ENCODE measurements around the gene SYT8.
"Not testable (repeated sequence)": the region's sequence is repeated elsewhere in the genome, so short reads cannot be mapped to it uniquely, and the experiment has no call there.

SYT8 gene, protein sequence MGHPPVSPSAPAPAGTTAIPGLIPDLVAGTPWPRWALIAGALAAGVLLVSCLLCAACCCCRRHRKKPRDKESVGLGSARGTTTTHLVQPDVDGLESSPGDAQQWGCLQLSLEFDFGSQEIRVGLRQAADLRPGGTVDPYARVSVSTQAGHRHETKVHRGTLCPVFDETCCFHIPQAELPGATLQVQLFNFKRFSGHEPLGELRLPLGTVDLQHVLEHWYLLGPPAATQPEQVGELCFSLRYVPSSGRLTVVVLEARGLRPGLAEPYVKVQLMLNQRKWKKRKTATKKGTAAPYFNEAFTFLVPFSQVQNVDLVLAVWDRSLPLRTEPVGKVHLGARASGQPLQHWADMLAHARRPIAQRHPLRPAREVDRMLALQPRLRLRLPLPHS

DNA sequence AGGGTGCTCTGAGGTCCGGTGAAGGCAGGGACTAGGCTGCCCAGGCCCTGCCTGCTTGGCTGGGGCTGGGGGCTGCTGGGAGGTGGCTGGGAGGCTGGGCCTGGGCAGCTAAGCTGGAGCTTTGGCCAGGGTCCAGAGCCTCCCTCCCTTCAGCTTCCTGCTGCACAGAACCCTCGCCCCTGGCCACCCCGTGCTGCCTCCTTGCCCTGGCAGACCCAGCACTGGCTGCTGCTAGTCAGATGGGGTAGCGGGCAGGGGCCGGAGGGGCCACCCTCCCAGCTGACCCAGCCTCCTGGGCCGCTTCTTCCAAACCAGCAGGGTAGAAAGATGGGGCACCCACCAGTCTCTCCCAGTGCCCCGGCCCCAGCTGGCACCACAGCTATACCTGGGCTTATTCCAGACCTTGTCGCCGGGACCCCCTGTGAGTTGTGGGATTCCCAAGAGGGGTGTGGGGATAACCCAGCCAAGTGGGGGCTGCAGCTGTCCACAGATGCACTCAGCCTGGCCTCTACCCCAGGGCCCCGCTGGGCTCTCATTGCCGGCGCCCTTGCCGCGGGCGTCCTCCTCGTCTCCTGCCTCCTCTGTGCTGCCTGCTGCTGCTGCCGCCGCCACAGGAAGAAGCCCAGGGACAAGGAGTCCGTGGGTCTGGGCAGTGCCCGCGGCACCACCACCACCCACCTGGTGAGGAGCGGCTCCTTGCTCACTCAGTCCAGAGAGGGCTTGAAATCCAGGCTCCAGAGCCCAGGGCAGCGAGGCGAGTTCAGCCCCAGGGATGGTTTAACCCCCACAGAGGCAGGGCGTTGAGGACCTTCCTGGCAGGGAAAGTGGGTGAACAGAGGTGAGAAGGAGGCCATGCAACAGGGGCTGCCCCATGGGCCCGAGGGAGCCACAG lies at the start of gene SYT8:
Gene SYT8 (plus strand): TSS at position 212 of the 892 bp plus-strand sequence. CDS start 116 bp downstream, at position 328.
- DNase-seq, result no peak

DNA sequence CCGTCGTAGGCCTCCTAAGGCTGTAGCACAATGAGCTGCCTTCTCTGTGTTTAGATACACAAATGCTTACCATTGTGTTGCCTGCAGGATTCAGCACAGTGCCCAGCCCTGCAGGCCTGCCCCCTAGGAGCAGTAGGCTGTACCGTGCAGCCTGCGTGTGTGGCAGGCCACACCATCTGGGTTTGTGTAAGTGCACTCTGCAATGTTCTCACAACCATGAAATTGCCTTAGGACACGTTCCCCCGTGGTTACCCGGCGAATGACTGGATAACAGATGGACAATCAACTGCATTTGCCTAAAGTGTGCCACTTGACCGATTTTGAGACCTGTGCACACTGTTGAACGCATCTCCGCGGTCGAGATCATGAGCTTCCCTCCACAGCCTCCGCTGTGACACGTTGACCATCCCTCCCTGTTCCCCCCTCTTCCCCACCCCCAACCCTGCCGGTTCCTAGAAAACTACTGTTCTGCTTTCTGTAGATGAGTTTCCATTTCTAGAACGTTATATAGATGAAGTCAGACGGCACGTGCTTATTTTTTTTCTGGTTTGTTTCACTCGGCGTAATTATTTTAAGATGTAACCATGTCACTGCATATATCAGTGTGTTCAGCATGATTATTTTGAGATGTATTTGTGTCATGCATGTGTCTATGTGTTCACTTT lies 48.9 kb upstream of the SYT8 start:
- no peak for DNase-seq

DNA sequence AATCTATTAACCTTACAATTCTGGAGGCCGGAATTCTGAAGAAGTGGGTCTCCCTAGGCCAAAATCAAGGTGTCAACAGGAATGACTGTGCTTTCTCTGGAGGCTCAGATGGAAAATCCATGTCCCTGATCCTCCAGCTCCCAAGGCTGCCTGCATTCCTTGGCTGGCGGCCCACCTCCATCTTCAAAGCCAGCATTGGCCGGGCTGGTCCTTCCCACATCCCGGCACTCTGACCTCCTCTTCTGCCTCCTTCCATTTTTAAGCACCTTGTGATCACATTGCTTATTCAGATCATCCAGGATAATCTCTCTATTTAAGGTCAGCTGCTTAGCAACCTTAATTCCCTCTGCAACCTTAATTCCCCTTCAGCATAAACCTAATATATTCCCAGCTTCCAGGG lies 48.3 kb upstream of the SYT8 start:
- DNase-seq, result no peak

DNA sequence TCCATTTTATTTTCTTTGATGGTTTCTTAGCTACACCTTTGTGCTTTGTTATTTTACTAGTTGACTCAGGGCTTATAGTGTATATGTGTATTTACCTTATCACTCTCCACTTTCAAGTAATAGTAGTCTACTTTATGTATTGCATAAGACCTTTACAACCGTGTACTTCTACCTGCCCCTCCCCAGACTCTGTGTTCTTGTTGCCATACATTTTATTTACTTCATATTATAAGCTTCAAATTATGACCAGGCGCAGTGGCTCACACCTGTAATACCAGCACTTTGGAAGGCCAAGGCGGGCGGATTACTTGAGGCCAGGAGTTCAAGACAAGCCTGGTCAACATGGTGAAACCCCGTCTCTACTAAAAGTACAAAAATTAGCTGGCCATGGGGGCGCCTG lies 42.9 kb upstream of the SYT8 start:
- no peak for DNase-seq

DNA sequence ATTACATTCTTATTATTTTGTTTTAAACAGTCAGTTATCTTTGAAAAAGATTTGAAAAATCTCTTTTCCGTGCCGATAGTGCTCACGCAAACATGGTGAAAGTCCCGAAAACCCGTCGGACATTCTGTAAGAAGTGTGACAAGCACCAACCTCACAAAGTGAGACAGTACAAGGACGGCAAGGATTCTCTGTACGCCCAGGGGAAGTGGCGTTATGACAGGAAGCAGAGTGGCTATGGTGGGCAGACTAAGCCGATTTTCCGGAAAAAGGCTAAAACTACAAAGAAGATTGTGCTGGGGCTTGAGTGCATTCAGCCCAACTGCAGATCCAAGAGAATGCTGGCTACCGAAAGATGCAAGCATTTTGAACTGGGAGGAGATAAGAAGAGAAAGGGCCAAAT lies 42.3 kb upstream of the SYT8 start:
- no peak for DNase-seq

DNA sequence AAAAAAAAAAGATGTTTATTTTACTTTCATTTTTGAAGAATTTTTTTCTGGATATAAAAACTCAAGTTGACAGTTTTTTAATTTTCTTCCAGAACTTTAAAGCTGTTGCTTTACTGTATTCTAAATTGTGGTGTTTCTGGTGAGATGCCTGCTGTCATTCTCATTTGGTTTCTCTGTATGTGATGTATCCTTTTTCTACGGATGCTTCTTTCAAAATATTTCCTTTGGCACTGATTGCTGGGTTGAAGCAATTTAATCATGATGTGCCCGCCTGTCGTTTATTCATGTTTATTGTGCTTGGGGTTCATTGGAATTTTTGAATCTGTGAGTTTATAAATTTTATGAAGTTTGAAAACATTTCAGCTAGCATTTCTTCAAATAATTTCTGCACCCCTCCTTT lies 41.7 kb upstream of the SYT8 start:
- no peak for DNase-seq

DNA sequence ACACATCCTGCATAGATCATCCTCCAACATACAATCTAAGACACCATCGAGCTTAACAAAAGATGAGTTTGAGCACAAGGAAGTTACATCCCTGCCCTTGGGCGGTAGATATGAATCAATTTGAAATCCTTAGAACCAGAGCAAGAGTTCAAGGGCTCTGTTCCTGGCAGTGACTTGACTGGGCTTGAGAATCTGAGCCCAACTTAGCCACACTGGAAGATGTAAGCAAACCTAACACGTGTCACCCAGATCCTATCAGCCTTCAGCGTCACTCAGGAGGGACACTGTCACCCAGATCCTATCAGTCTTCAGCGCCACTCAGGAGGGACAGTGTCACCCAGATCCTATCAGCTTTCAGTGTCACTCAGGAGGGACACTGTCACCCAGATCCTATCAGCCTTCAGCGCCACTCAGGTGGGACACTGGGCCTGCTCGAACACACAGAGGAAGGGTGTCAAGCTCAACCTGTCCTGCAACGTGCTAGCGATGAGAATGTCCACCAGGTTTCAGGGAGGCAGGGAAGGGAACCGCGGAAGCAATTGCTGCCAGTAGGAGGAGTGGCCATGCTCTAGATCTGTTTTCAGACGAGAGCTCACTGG lies 38.3 kb upstream of the SYT8 start:
- DNase-seq, result no peak

DNA sequence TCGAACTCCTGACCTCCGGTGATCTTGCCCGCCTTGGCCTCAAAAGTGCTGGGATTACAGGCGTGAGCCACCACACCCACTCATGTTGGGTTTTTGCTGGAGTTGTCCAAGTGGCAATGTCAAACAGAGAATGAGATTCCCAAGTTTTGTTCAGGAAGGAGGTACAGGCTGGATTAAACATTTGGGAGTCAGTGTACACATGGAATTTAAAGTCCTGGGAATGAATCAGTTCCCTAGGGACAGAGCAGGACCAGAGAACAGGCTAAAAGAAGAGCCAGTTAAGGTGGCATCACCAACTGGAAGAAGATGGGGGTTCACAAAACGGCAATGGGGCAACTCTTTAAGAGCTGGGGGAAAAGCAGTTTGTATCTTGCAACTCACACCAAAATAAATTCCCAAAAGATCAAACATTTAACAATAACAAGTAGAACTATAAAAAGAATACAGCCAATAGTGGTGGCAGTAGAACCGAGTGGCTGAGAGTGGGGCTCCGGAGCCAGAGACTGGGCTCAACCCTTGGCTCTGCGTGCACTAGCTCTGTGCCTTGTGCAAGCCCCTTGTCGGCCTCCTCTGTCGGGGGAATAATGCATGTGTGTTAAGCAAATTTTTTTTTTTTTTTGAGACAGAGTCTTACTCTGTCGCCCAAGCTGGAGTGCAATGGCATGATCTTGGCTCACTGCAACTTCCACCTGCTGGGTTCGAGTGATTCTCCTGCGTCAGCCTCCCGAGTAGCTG lies 37.2 kb upstream of the SYT8 start:
- DNase-seq, result no peak

DNA sequence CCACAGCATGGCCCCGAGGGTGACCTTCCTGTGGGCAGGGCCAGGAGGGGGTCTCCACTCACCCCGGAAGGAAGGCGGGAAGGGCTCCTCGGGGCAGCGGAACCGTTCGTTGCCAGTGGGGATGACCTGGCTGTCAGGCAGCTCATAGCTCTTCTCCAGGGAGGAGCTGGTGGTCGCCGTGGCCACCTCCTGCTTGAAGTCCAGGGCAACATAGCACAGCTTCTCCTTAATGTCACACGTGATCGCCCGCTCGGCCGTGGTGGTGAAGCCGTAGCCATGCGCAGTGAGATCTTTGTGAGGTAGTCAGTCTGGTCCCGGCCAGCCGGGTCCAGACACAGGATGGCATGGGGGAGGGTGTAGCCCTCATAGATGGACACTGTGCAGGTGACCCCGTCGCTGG lies 31.5 kb upstream of the SYT8 start:
- DNase-seq, result no peak

DNA sequence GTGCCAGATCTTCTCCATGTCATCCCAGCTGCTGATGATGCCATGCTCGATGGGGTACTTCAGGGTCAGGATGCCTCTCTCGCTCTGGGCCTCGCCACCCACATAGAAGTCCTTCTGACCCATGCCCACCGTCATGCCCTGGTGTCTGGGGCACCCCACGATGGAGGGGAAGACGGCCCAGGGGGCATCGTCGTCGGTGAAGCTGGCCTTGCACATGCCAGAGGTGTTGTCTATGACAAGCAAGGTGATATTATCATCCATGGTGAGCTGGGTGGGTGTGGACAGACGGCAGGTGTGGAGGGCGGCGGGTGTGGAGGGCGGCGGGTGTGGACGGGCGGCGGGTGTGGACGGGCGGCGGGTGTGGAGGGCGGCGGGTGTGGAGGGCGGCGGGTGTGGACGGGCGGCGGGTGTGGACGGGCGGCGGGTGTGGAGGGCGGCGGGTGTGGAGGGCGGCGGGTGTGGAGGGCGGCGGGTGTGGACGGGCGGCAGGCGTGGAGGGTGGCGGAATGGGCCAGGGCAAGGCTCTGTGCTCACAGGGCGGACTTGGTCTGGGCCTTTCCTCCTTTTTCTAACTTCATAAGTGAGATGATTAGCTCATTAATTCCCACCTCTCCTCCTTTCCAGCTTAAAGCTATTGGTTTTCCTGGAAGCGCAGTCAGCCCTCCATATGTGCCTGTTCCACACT lies 30.8 kb upstream of the SYT8 start:
- DNase-seq, result not testable (repeated sequence)

DNA sequence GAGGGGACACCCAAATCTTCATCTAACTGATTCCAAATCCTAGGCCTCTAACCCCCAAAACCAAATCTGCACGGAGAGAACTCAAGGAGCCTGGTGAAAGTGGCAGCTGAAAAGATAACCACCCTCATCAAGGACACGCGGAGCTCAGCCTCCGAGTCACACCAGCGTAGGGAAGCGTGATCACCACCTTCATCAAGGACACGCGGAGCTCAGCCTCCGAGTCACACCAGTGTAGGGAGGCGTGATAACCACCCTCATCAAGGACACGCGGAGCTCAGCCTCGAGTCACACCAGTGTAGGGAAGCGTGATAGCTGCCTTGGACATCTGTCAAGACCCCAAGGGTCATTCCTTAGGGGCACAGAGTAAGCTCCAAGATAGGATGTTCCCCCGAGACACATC lies 29.3 kb upstream of the SYT8 start:
- DNase-seq, result no peak

DNA sequence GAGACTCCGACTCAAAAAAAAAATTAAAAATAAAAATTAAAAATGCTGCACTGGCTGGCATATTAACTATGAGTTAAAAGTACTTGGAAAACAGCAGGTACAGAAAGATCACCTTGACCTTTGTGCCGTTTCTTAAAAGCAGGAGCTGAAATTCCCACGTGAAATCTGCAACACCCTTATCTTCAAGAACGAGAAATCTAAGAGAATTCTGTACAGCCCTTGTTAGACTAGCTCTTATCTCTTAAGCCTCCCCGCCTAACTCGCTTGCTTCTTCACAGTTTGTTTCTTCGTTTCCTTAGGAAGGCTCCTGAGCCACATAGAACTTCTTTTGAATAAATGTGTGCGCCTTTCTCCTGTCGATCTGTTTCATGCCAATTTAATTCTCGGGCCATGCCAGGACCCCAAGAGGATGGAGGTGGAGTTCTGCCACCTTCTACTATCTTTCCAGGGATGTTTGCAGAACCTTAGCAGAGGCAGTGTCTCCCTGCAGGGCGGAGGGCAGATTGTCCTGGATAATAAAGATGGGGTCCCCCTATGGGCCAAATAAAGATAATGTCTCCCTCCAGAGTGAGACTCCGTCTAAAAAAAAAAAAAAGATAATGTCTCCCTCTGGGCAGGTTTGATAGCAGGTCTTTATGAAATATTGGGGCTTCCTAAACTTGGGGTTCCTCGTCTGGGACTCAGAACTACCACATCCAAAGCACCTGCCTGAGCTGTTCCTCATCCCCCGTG lies 27.4 kb upstream of the SYT8 start:
- no peak for DNase-seq

DNA sequence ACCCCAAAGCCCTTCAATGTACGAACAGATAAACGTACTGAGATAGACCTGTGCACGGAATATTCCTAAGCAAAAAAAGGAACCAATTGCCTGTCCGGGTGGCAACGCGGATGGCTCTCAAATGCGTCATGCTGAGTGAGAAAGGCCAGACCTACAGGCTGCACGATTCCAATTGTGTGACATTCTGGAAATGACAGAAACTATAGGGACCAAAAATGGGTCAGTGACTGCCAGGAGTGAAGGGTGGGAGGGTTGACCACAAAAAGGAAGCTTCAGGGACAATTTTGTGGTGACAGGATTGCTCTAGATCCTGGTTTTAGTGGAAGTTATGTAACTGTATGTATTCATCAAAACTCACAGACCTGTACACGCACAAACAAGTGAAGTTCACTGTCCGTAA lies 24.0 kb upstream of the SYT8 start:
- DNase-seq, result no peak

DNA sequence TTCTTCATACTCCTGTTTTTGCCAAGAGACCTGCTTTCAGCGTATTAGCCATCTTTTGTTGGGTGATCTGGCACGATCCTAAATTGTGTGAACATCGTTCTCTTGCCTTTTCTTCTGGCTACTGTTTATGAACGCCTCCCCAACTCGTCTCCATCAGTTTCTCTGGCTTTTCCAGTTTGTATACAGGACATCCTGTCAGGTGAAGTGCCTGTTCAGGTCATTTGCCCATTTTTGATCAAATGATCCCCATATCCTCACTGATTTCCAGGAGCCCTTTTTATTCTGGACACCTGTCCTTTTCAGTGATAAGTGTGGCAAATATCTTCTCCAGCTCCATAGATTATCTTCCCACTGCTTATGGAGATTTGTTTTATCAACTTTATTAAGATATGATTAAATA lies 22.5 kb upstream of the SYT8 start:
- DNase-seq, result no peak

DNA sequence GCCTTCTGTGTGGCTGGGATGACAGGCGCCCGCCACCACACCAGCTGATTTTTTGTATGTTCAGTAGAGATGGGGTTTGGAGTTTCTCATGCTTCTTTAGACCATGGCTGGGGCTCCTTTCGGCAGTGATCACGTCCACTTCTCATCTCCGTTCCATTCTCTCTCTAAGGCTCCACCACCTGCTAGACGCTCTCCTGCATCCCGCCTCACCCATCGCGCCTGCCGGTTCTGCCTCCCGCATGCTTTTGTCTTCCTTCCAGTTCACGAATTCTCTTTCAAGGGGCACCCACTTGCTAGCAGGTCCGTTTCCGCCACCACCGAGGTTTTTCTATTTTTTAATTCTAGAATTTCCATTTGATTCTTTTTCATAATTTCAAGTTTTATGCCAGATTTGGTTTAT lies 22.0 kb upstream of the SYT8 start:
- no peak for DNase-seq

DNA sequence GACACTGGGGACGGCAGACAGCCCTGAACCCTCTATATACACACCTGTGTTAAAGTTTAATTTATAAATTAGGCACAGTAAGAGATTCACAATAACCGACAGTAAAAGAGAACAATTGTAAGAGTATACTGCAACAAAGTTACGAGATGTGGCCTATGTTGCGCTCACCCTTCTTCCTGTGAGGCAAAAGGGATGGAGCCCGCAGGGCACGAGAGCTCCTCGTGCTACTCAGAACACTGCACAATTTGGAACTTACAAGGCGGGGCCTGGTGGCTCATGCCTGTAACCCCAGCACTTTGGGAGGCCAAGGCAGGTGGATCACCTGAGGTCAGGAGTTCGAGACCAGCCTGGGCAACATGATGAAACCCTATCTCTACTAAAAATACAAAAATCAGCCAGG lies 21.4 kb upstream of the SYT8 start:
- not testable (repeated sequence) for DNase-seq

DNA sequence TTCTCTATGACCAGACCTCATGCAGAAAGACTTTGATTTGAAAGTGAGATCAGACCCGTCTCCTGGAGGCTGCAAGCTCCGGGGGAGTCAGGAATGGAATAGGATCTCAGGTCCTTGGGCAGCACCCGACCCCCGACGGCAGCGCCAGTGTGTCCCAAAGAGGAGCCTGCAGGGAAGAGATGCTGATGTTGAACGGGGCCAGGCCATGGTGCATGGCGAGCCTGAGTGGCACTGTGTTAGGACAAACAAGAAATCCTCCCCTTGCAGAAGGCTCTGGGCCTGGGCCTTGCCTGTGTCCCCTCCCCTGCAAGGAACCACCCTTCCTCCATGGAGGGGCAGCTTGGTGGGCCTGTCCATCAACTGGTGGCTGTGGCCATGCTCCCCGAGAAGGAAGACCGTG lies 20.1 kb upstream of the SYT8 start:
- no peak for DNase-seq

DNA sequence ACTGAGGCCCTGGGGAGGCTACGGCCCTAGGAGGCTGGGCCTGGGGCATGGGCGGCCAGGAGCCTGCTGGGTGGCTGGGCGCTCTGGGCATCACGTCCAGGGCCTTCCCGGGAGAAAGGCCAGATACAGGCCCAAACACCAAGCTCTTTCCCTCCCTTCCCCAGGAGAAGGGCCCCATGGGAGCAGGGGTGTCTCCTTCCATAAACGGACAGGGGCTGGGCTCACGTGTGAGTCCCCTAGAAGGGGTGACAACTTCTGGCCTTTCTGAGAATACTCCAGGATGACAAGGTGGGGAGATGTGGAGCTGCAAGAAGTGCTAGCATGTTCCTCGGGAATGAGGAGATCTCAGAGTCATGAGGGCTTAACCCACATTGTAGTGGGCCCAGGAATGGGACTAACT lies 19.5 kb upstream of the SYT8 start:
- DNase-seq, result no peak

DNA sequence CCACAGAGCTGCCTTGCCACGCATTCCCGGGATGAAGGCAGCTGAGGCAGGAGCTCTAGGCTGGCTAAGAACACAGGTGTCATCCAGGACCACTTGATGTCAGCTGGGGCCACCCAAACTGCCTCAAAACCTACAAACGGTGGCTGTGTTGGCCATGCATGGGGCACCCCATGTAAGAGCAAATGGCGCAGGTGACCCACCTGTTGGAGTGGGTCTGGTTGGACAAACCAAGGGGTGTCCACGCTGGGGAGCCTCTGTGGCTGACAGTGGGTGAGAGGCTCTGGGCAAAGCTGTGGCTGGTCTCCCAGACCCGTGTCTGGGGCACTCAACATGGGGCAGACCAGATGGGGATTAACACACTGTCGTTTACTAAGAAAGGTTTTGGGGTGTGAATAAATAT lies 19.0 kb upstream of the SYT8 start:
- no peak for DNase-seq

DNA sequence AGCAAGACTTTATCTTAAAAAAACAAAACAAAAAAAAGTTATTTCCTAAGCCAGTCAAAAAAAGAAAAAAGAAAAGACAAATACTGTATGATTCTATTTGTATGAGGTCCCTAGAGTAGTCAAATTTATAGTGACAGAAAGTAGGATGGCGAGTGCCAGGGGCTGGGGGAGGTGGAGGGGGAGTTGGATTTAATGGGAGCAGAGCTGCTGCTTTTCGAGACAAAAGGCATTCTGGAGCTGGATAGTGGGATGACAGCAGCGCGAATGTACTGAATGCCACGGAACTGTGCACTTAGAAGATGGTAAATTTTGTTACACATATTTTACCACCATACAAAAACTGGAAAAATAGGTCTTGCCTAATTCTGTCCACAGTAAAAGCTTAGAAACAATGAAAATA lies 17.8 kb upstream of the SYT8 start:
- no peak for DNase-seq

DNA sequence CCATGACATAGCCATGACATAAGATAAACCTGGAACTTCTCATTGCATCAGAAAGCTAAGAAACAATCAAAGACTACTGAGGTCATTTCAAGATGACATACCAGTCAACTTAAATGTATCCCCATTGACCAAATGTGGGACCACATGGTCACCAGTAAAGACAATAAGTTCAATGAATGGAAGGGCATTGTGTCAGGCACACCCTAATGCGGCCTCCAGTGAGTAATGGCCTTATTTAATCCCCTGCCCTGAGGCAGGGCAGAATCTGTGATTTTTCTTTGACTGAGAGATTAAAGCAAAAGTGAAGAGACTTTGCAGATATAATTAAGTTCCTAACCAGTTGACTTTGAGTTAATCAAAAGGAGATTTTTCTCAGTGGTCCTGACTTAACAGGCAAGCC lies 17.3 kb upstream of the SYT8 start:
- no peak for DNase-seq

Data from activated CD8-positive, alpha-beta memory T cell treated with anti-CD3 and anti-CD28 coated beads, Interleukin-2, amount 50 U/mL, for 4 hours (primary cell).